GM12878 (cell line): ENCODE measurements around the gene KLHL18.

Source experiments
- FOS ChIP-seq: IDR thresholded peaks from 3 replicates; pipeline ENCODE4 v1.6.1; 2011; ENCODE audit warnings: borderline replicate concordance; ENCODE audit not compliant: insufficient read length; ENCODE audit errors: extremely low read depth
- GABPA ChIP-seq: IDR thresholded peaks from 2 replicates; pipeline ENCODE4 v1.6.1; 2014; ENCODE audit warnings: antibody characterized with exemption, low read depth, mild to moderate bottlenecking, inconsistent platforms
- POLR2A ChIP-seq: IDR thresholded peaks from 2 replicates; pipeline ENCODE4 v1.6.1; 2011; ENCODE audit warnings: low read depth, mild to moderate bottlenecking, low read length
- POLR2AphosphoS5 ChIP-seq: IDR thresholded peaks from 2 replicates; pipeline ENCODE4 v1.6.1; 2011; ENCODE audit warnings: mild to moderate bottlenecking, low read length, inconsistent platforms
- RAD51 ChIP-seq: fragments of 450-650 bp; IDR thresholded peaks from 2 replicates; pipeline ENCODE4 v1.6.1; 2016; ENCODE audit warnings: moderate library complexity, mild to moderate bottlenecking, inconsistent platforms
- SUZ12 ChIP-seq: fragments of 200-600 bp; sonication (generic); IDR thresholded peaks from one replicate; pipeline ENCODE4 v1.6.1; 2018; ENCODE audit warnings: antibody characterized with exemption, mild to moderate bottlenecking; ENCODE audit not compliant: unreplicated experiment
- TCF12 ChIP-seq: IDR thresholded peaks from 2 replicates; pipeline ENCODE4 v1.6.1; 2011; ENCODE audit warnings: low read depth, mild to moderate bottlenecking, low read length
- TCF3 ChIP-seq: IDR thresholded peaks from 2 replicates; pipeline ENCODE4 v1.6.1; 2012; ENCODE audit warnings: low read depth, mild to moderate bottlenecking, low read length, borderline replicate concordance; ENCODE audit not compliant: insufficient read depth
- TCF7 ChIP-seq: IDR thresholded peaks from 2 replicates; pipeline ENCODE4 v1.6.1; 2014; ENCODE audit warnings: antibody characterized with exemption, borderline replicate concordance
- WRNIP1 ChIP-seq: IDR thresholded peaks from 2 replicates; pipeline ENCODE4 v1.6.1; 2011; ENCODE audit warnings: low read depth, low read length, improper control_type of control experiment, borderline replicate concordance
- TF ChIP-seq, protein P1 (sequence below), 3 experiments: IDR thresholded peaks in 2 of 3; conservative IDR thresholded peaks in 1 of 3; 2 replicates each; pipeline ENCODE4 v1.5.1; 2011; ENCODE audit warnings: low read depth in 3 of 3, low read length in 3 of 3, mild to moderate bottlenecking in 3 of 3, control low read depth in 2 of 3, moderate library complexity in 2 of 3, inconsistent platforms in 1 of 3, mixed read lengths in 1 of 3; ENCODE audit not compliant: control insufficient read depth in 2 of 3, insufficient read depth in 1 of 3; ENCODE audit errors: extremely low read depth in 1 of 3
- TF ChIP-seq, protein P2 (sequence below): fragments of 450-650 bp; IDR thresholded peaks from 2 replicates; pipeline ENCODE4 v1.6.1; 2018; ENCODE audit warnings: mild to moderate bottlenecking, low read depth, moderate library complexity; ENCODE audit not compliant: partially characterized antibody

DNA sequence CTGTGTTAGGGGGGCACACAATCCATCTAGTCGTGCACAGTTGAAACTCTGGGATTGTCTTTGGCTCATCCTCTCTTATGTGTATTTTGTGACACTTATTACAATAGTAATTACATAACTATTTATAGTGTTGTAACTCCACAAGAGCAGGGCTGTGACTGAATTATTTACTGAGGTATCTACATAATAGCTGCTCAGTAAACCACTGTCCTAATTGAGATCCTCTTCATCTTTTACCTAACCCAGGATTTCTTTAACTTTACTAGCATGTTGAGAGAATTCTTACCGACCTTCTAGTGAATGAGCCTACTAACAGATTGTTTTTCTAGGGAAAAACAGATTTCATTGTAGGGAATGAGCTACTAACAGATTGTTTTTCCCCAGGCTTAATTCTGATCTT lies 11.1 kb downstream of the KLHL18 start:
- TF ChIP-seq TCF7 (no peak), GABPA (no peak), WRNIP1 (no peak), FOS (no peak), TCF3 (no peak), POLR2AphosphoS5 (no peak), TCF12 (no peak), RAD51 (no peak), POLR2A (no peak), SUZ12 (no peak)
- TF ChIP-seq, protein P1, sequence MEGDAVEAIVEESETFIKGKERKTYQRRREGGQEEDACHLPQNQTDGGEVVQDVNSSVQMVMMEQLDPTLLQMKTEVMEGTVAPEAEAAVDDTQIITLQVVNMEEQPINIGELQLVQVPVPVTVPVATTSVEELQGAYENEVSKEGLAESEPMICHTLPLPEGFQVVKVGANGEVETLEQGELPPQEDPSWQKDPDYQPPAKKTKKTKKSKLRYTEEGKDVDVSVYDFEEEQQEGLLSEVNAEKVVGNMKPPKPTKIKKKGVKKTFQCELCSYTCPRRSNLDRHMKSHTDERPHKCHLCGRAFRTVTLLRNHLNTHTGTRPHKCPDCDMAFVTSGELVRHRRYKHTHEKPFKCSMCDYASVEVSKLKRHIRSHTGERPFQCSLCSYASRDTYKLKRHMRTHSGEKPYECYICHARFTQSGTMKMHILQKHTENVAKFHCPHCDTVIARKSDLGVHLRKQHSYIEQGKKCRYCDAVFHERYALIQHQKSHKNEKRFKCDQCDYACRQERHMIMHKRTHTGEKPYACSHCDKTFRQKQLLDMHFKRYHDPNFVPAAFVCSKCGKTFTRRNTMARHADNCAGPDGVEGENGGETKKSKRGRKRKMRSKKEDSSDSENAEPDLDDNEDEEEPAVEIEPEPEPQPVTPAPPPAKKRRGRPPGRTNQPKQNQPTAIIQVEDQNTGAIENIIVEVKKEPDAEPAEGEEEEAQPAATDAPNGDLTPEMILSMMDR (IDR thresholded peaks at IDR 0.05 in 2 of 3, conservative IDR thresholded peaks at IDR 0.05 in 1 of 3; ENCODE audit: control insufficient read depth in 2 of 3, extremely low read depth in 1 of 3, insufficient read depth in 1 of 3, low read depth in 3 of 3, low read length in 3 of 3), result no peak
- TF ChIP-seq, protein P2, sequence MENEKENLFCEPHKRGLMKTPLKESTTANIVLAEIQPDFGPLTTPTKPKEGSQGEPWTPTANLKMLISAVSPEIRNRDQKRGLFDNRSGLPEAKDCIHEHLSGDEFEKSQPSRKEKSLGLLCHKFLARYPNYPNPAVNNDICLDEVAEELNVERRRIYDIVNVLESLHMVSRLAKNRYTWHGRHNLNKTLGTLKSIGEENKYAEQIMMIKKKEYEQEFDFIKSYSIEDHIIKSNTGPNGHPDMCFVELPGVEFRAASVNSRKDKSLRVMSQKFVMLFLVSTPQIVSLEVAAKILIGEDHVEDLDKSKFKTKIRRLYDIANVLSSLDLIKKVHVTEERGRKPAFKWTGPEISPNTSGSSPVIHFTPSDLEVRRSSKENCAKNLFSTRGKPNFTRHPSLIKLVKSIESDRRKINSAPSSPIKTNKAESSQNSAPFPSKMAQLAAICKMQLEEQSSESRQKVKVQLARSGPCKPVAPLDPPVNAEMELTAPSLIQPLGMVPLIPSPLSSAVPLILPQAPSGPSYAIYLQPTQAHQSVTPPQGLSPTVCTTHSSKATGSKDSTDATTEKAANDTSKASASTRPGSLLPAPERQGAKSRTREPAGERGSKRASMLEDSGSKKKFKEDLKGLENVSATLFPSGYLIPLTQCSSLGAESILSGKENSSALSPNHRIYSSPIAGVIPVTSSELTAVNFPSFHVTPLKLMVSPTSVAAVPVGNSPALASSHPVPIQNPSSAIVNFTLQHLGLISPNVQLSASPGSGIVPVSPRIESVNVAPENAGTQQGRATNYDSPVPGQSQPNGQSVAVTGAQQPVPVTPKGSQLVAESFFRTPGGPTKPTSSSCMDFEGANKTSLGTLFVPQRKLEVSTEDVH, result no peak
